OCI-LY7 (cell line): ENCODE measurements around the gene SLC6A19.

Source experiments
- CTCF ChIP-seq: fragments of 200-600 bp; sonication (generic); conservative IDR thresholded peaks from 2 replicates; pipeline ENCODE4 v1.5.1; 2014; ENCODE audit warnings: mild to moderate bottlenecking, antibody characterized with exemption, low read length, moderate library complexity, mixed read lengths
- EZH2phosphoT487 ChIP-seq: fragments of 200-600 bp; sonication (generic); IDR thresholded peaks from 2 replicates; pipeline ENCODE4 v1.6.1; 2018; ENCODE audit warnings: low read depth, borderline replicate concordance, mild to moderate bottlenecking, mixed run types, antibody characterized with exemption, low read length, moderate library complexity, mixed read lengths

GRCh38 chr5:1177826-1178528 is 23.4 kb upstream of the SLC6A19 start:
- no peak for TF ChIP-seq CTCF
- TF ChIP-seq EZH2phosphoT487 = no peak
